Neural crest cell (in vitro differentiated cells): ENCODE results near the gene IFFO2. TPM values are rescaled to one million over a fixed set of nuclear protein-coding genes. Genes with fewer than 3 reads are reported as not detected.

Experiments
- DNase-seq: peaks from one replicate; pipeline ENCODE4 v3.0.0; 2021; ENCODE audit warnings: low read depth, mixed read lengths, low spot score
- H3K27ac Mint-ChIP-seq: one replicate; pipeline ENCODE4 v1.8.0; 2021; ENCODE audit warnings: mild to moderate bottlenecking, mixed read lengths; ENCODE audit not compliant: unreplicated experiment
- H3K27me3 Mint-ChIP-seq: 2 replicates; pipeline ENCODE4 v1.8.0; 2021; ENCODE audit warnings: low read depth, mild to moderate bottlenecking, mixed read lengths
- H3K36me3 Mint-ChIP-seq: 2 replicates; pipeline ENCODE4 v1.8.0; 2021; ENCODE audit warnings: low read depth, mild to moderate bottlenecking, mixed read lengths
- H3K4me1 Mint-ChIP-seq: 2 replicates; pipeline ENCODE4 v1.8.0; 2021; ENCODE audit warnings: mixed read lengths
- H3K4me3 Mint-ChIP-seq: one replicate; pipeline ENCODE4 v1.8.0; 2021; ENCODE audit warnings: mild to moderate bottlenecking, mixed read lengths
- H3K9me3 Mint-ChIP-seq: 2 replicates; pipeline ENCODE4 v1.8.0; 2021; ENCODE audit warnings: mixed read lengths
- CTCF ChIP-seq: fragments of 200-600 bp; sonication (generic); conservative IDR thresholded peaks from 2 replicates; pipeline ENCODE4 v1.5.0; 2021; ENCODE audit warnings: antibody characterized with exemption, mild to moderate bottlenecking
- total RNA-seq: library from RNA; stranded (reverse); gene quantifications from 2 replicates; pipeline ENCODE4 v1.2.1, GENCODE V29; 2021

Gene IFFO2
- total RNA-seq, 1 donor from 2014 or later: 9.9 TPM

- H3K27ac Mint-ChIP-seq: peak overlapping the region; percentile 81
- H3K9me3 Mint-ChIP-seq: no peaks in the 10 kb centered on the region
- H3K4me1 Mint-ChIP-seq: peaks cover 74% of the 10 kb centered on the region
- H3K36me3 Mint-ChIP-seq: no peaks in the 10 kb centered on the region
- TF ChIP-seq CTCF: no peak
- H3K4me3 Mint-ChIP-seq: peak overlapping the region; percentile 23
- no peak for DNase-seq
- H3K27me3 Mint-ChIP-seq: no peaks in the 10 kb centered on the region
These were observed 11.1 kb downstream of the IFFO2 start for GRCh38 chr1:18945401-18945849.

GRCh38 chr1:18944810-18945209 lies 11.7 kb downstream of the IFFO2 start:
- Mint-ChIP-seq H3K36me3 (no peaks in the 10 kb centered on the region), H3K27me3 (no peaks in the 10 kb centered on the region), H3K9me3 (no peaks in the 10 kb centered on the region), H3K27ac (no peak overlapping the region), H3K4me3 (no peak overlapping the region), H3K4me1 (peaks cover 74% of the 10 kb centered on the region)
- DNase-seq: no peak
- TF ChIP-seq CTCF: no peak

GRCh38 chr1:18943914-18944572 lies 12.4 kb downstream of the IFFO2 start:
- H3K36me3 Mint-ChIP-seq: no peaks in the 10 kb centered on the region
- DNase-seq: no peak
- TF ChIP-seq CTCF: no peak
- peaks cover 71% of the 10 kb centered on the region for H3K4me1 Mint-ChIP-seq
- H3K27ac Mint-ChIP-seq: peak overlapping the region; percentile 68
- H3K4me3 Mint-ChIP-seq: no peak overlapping the region
- no peaks in the 10 kb centered on the region for H3K9me3 Mint-ChIP-seq
- no peaks in the 10 kb centered on the region for H3K27me3 Mint-ChIP-seq

- no peak overlapping the region for H3K27ac Mint-ChIP-seq
- peaks cover 68% of the 10 kb centered on the region for H3K4me1 Mint-ChIP-seq
- no peak overlapping the region for H3K4me3 Mint-ChIP-seq
- DNase-seq: no peak
- TF ChIP-seq CTCF: no peak
- no peaks in the 10 kb centered on the region for H3K9me3 Mint-ChIP-seq
- H3K36me3 Mint-ChIP-seq: no peaks in the 10 kb centered on the region
- H3K27me3 Mint-ChIP-seq: no peaks in the 10 kb centered on the region
These were observed 13.3 kb downstream of the IFFO2 start for GRCh38 chr1:18943162-18943561.

GRCh38 chr1:18942340-18942739 lies 14.1 kb downstream of the IFFO2 start:
- Mint-ChIP-seq H3K27ac (peak overlapping the region; percentile 96), H3K27me3 (no peaks in the 10 kb centered on the region), H3K4me3 (no peak overlapping the region), H3K36me3 (no peaks in the 10 kb centered on the region), H3K9me3 (no peaks in the 10 kb centered on the region), H3K4me1 (peaks cover 63% of the 10 kb centered on the region)
- TF ChIP-seq CTCF: no peak
- DNase-seq: no peak
